ENCODE data around the gene SULF2. TPM values are rescaled to one million over a fixed set of nuclear protein-coding genes. Genes with fewer than 3 reads are reported as not detected.

Gene SULF2
- total and polyA plus RNA-seq, 2 donors (not counting 1 experiment from before 2014, with no cell fraction given): 1.2 to 1.7 TPM

- H3K27ac ChIP-seq (ENCODE audit: low read length in 2 of 2): no peak overlapping the region
- no peak for ATAC-seq (ENCODE audit: low read depth)
- H3K9ac ChIP-seq (ENCODE audit: low read length): no peak overlapping the region
- H3K36me3 ChIP-seq (replicated peaks in 1 of 2; ENCODE audit: control extremely low read depth in 1 of 2, control insufficient read depth in 1 of 2, extremely low read depth in 1 of 2, insufficient read depth in 2 of 2, low read length in 1 of 2): peaks cover 17 to 91% of the 10 kb centered on the region in 2 experiments
- no peak overlapping the region for H3K4me2 ChIP-seq (replicated peaks; ENCODE audit: low read depth, low read length, poor library complexity, severe bottlenecking)
- H3K9me3 ChIP-seq (ENCODE audit: control extremely low read depth in 1 of 3, control insufficient read depth in 2 of 3, insufficient read depth in 1 of 3, low read length in 2 of 3): peaks cover 0 to 1% (median 0%) of the 10 kb centered on the region in 3 donors
- H3K27ac Mint-ChIP-seq: no peak overlapping the region
- WGBS (ENCODE audit: insufficient coverage): 75% methylated on average over 2 of the region's 4 CpGs
- H3K4me3 ChIP-seq (ENCODE audit: control extremely low read depth in 1 of 5, extremely low read depth in 1 of 5, insufficient read depth in 1 of 5, low read depth in 2 of 5, low read length in 4 of 5): no peak overlapping the region
- H3K79me2 ChIP-seq (ENCODE audit: control insufficient read depth, insufficient read depth, low read length): peaks cover 76% of the 10 kb centered on the region
- CTCF ChIA-PET: interaction anchor here (2.6 kb wide), 1 partner anchor 354 kb away, joined by 8 read pairs; no protein-coding TSS in a partner anchor
- DNase-seq: no peak
- H4K20me1 ChIP-seq (ENCODE audit: control insufficient read depth, insufficient read depth, low read length, poor library complexity, severe bottlenecking): peaks cover 27% of the 10 kb centered on the region
- no peaks in the 10 kb centered on the region for H3K27me3 Mint-ChIP-seq
- no peaks in the 10 kb centered on the region for H3K27me3 ChIP-seq (replicated peaks in 1 of 4; ENCODE audit: control extremely low read depth in 1 of 4, control insufficient read depth in 3 of 4, insufficient read depth in 4 of 4, low read length in 3 of 4)
- no peak overlapping the region for H3K4me3 Mint-ChIP-seq
- no peaks in the 10 kb centered on the region for H3K9me3 Mint-ChIP-seq (ENCODE audit: insufficient read depth)
- peaks cover 2% of the 10 kb centered on the region for H3K4me1 Mint-ChIP-seq
- H3K4me1 ChIP-seq (ENCODE audit: control insufficient read depth in 2 of 2, insufficient read depth in 2 of 2, low read length in 2 of 2): no peaks in the 10 kb centered on the region
- intact Hi-C loops (cut with micrococcal nuclease): no loop called here
- TF ChIP-seq EZH2 (IDR thresholded peaks at IDR 0.05; ENCODE audit: borderline replicate concordance, insufficient read depth, low read depth, low read length, poor library complexity, severe bottlenecking) (no peak), CTCF (IDR thresholded peaks at IDR 0.05) (no peak)
- no peak overlapping the region for H2AFZ ChIP-seq (ENCODE audit: insufficient read depth, low read depth, low read length, poor library complexity, severe bottlenecking)
- POLR2A ChIA-PET: no interaction called here
These were observed 157.7 kb downstream of the SULF2 start for GRCh38 chr20:47627540-47627939.

- TF ChIP-seq CTCF (IDR thresholded peaks at IDR 0.05): no peak
- no peak for TF ChIP-seq EZH2 (IDR thresholded peaks at IDR 0.05; ENCODE audit: borderline replicate concordance, insufficient read depth, low read depth, low read length, poor library complexity, severe bottlenecking)
- 100% methylated on average over 1 of the region's 2 CpGs for WGBS (ENCODE audit: insufficient coverage)
- Histone ChIP-seq H3K4me3 (ENCODE audit: control extremely low read depth in 1 of 5, extremely low read depth in 1 of 5, insufficient read depth in 1 of 5, low read depth in 2 of 5, low read length in 4 of 5) (no peak overlapping the region), H3K9ac (ENCODE audit: low read length) (no peak overlapping the region), H3K27me3 (replicated peaks in 1 of 4; ENCODE audit: control extremely low read depth in 1 of 4, control insufficient read depth in 3 of 4, insufficient read depth in 4 of 4, low read length in 3 of 4) (no peaks in the 10 kb centered on the region), H3K36me3 (replicated peaks in 1 of 2; ENCODE audit: control extremely low read depth in 1 of 2, control insufficient read depth in 1 of 2, extremely low read depth in 1 of 2, insufficient read depth in 2 of 2, low read length in 1 of 2) (peaks cover 18 to 61% of the 10 kb centered on the region in 2 experiments), H3K4me1 (ENCODE audit: control insufficient read depth in 2 of 2, insufficient read depth in 2 of 2, low read length in 2 of 2) (peaks cover 6 to 8% of the 10 kb centered on the region in 2 donors), H2AFZ (ENCODE audit: insufficient read depth, low read depth, low read length, poor library complexity, severe bottlenecking) (no peak overlapping the region), H4K20me1 (ENCODE audit: control insufficient read depth, insufficient read depth, low read length, poor library complexity, severe bottlenecking) (peaks cover 38% of the 10 kb centered on the region), H3K9me3 (ENCODE audit: control extremely low read depth in 1 of 3, control insufficient read depth in 2 of 3, insufficient read depth in 1 of 3, low read length in 2 of 3) (peaks cover 0 to 1% (median 0%) of the 10 kb centered on the region in 3 donors), H3K27ac (ENCODE audit: low read length in 2 of 2) (no peak overlapping the region), H3K4me2 (replicated peaks; ENCODE audit: low read depth, low read length, poor library complexity, severe bottlenecking) (no peak overlapping the region), H3K79me2 (ENCODE audit: control insufficient read depth, insufficient read depth, low read length) (peaks cover 83% of the 10 kb centered on the region)
- Mint-ChIP-seq H3K4me1 (peaks cover 18% of the 10 kb centered on the region), H3K27ac (no peak overlapping the region), H3K27me3 (no peaks in the 10 kb centered on the region), H3K4me3 (no peak overlapping the region), H3K9me3 (ENCODE audit: insufficient read depth) (no peaks in the 10 kb centered on the region)
- DNase-seq: no peak
- ChIA-PET CTCF (interaction anchor here (0.6 to 2.9 kb wide), 7 partner anchors 9 to 424 kb away, joined by 3 to 29 read pairs (median 4); partner anchors contain the start of gene NCOA3), POLR2A (interaction anchor here (0.6 kb wide), 1 partner anchor 18 kb away, joined by 4 read pairs; no protein-coding TSS in a partner anchor)
- intact Hi-C loops (cut with micrococcal nuclease): no loop called here
- no peak for ATAC-seq (ENCODE audit: low read depth)
These were observed 162.1 kb downstream of the SULF2 start for GRCh38 chr20:47623206-47623605.
